ENCODE measurements around the gene TRPV4. TPM values are rescaled to one million over a fixed set of nuclear protein-coding genes. Genes with fewer than 3 reads are reported as not detected.

Gene TRPV4
- total and polyA plus RNA-seq, 2 donors from 2014 or later, result 6.0 to 24.5 TPM

DNA sequence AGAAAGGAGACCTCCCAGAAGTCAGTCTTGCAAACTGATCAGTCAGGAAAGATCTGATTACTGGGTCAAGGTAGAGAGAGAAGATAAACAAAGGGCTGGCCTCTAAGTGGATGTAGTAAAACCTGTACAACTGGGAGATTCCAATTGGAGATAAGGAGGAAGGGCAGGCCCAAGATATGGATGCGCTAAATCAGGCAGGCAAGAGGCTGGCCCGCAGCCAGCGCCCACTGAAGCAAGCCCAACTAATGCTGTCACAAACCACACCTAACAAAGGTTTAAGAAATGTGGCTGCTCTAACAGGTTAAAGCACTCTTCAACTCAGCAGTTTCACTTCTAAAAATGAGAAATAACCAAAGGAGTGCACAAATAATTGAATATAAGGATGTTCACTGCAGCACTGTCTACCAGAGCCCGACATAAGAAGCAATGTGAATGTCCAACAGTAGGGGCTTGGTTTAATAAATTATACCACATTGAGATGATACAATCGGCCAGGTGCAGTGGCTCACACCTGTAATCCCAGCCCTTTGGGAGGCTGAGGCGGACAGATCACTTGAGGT is 42.5 kb upstream of the TRPV4 start:
- Histone ChIP-seq H3K9ac (ENCODE audit: low read length in 3 of 3) (no peak overlapping the region), H3K36me3 (ENCODE audit: control insufficient read depth in 2 of 3, insufficient read depth in 3 of 3, low read length in 3 of 3) (no peaks in the 10 kb centered on the region), H3K4me3 (ENCODE audit: low read length in 3 of 3) (no peak overlapping the region), H3K27me3 (ENCODE audit: control insufficient read depth, insufficient read depth, low read length) (no peaks in the 10 kb centered on the region), H3K4me1 (ENCODE audit: control insufficient read depth in 2 of 3, insufficient read depth in 2 of 3, low read depth in 1 of 3, low read length in 3 of 3) (peaks cover 0 to 19% (median 13%) of the 10 kb centered on the region in 3 donors), H3K9me3 (ENCODE audit: control insufficient read depth in 2 of 3, insufficient read depth in 1 of 3, low read length in 3 of 3) (no peaks in the 10 kb centered on the region), H3K27ac (ENCODE audit: low read depth in 2 of 2, low read length in 2 of 2) (peak overlapping the region in 1 of 2 donors; percentile 9)
- no peak for TF ChIP-seq CTCF (IDR thresholded peaks at IDR 0.05; ENCODE audit: borderline replicate concordance, extremely low read depth, insufficient read depth)
- peak in 2 of 5 donors; percentile 22 to 41 for DNase-seq
- no peak for FAIRE-seq
- intact Hi-C loops (cut with DNase I), result no loop called here

DNA sequence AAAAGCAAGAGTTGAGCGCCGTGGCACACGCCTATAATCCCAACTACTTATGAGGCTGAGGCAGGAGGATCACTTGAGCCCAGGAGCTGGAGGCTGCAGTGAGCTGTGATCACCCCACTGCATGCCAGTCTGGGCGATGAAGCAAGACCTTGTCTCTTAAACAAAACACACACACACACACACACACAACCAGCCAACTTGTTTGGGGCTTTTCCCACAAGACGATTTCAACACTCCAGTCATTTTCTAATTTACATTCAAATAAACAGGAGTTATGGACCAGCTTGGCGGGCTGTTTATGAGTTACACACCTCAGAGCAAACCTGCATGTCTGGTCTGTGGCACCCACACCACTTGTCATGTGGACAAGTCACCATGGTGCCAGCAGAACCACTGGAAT is 40.5 kb upstream of the TRPV4 start:
- no peak for DNase-seq
- peak overlapping the region in 1 of 2 donors; percentile 55 for H3K27ac ChIP-seq (ENCODE audit: low read depth in 2 of 2, low read length in 2 of 2)
- intact Hi-C loops (cut with DNase I), result no loop called here
- no peaks in the 10 kb centered on the region for H3K9me3 ChIP-seq (ENCODE audit: control insufficient read depth in 2 of 3, insufficient read depth in 1 of 3, low read length in 3 of 3)
- H3K27me3 ChIP-seq (ENCODE audit: control insufficient read depth, insufficient read depth, low read length), result no peaks in the 10 kb centered on the region
- H3K36me3 ChIP-seq (ENCODE audit: control insufficient read depth in 2 of 3, insufficient read depth in 3 of 3, low read length in 3 of 3), result no peaks in the 10 kb centered on the region
- no peak overlapping the region for H3K9ac ChIP-seq (ENCODE audit: low read length in 3 of 3)
- FAIRE-seq, result no peak
- no peak for TF ChIP-seq CTCF (IDR thresholded peaks at IDR 0.05; ENCODE audit: borderline replicate concordance, extremely low read depth, insufficient read depth)
- no peak overlapping the region for H3K4me3 ChIP-seq (ENCODE audit: low read length in 3 of 3)
- H3K4me1 ChIP-seq (ENCODE audit: control insufficient read depth in 2 of 3, insufficient read depth in 2 of 3, low read depth in 1 of 3, low read length in 3 of 3), result peaks cover 0 to 12% (median 6%) of the 10 kb centered on the region in 3 donors

DNA sequence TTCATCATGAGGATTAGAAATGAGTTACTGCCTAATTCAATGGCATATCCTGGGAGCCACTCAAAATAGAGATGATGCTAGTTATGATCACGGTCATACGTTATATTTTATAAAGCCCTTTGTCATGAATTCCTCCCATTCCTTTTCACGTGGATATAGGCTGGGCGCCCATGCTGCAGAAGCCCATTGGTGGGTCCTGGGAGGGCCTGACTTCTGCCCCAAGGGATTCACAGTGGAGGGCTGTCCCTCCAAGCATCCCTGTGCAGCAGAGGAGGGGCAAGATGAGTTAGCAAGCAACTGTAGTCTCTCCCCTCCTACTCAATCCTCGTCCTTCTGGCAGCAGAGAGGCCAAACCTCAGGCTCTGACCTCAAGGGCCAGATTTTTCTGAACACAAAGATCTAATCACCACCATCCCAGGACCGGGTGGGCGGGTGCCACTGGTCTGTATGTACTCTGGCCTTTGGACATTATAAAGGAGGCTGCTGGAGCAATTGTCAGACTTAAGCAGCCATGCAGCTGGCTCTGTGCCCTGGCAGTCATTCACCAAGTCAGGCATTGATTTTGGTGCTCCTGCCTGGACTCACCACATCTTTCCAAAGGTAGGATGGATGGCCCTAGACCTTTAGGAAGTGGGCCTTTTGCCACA is 38.6 kb upstream of the TRPV4 start:
- intact Hi-C loops (cut with DNase I), result no loop called here
- Histone ChIP-seq H3K9ac (ENCODE audit: low read length in 3 of 3) (no peak overlapping the region), H3K4me1 (ENCODE audit: control insufficient read depth in 2 of 3, insufficient read depth in 2 of 3, low read depth in 1 of 3, low read length in 3 of 3) (peaks cover 0 to 7% (median 0%) of the 10 kb centered on the region in 3 donors), H3K27me3 (ENCODE audit: control insufficient read depth, insufficient read depth, low read length) (no peaks in the 10 kb centered on the region), H3K4me3 (ENCODE audit: low read length in 3 of 3) (no peak overlapping the region), H3K36me3 (ENCODE audit: control insufficient read depth in 2 of 3, insufficient read depth in 3 of 3, low read length in 3 of 3) (no peaks in the 10 kb centered on the region), H3K27ac (ENCODE audit: low read depth in 2 of 2, low read length in 2 of 2) (no peak overlapping the region), H3K9me3 (ENCODE audit: control insufficient read depth in 2 of 3, insufficient read depth in 1 of 3, low read length in 3 of 3) (no peaks in the 10 kb centered on the region)
- no peak for DNase-seq
- no peak for FAIRE-seq
- no peak for TF ChIP-seq CTCF (IDR thresholded peaks at IDR 0.05; ENCODE audit: borderline replicate concordance, extremely low read depth, insufficient read depth)

All from kidney (tissue), 14 donors.